Body of pancreas (tissue), 4 donors: ENCODE measurements around the gene PLCB1.
"Not testable (repeated sequence)": the region's sequence is repeated elsewhere in the genome, so short reads cannot be mapped to it uniquely, and the experiment has no call there.

Source experiments
- CTCF ChIP-seq, 7 experiments: fragments of 450-650 bp in 4 of 7; fragments of 200-600 bp in 3 of 7; sonication (generic) in 3 of 7; IDR thresholded peaks; one replicate each; pipeline ENCODE4 v1.5.1; 2016 to 2019; ENCODE audit warnings: antibody characterized with exemption in 7 of 7
- POLR2A ChIP-seq, 3 donors: fragments of 450-650 bp; IDR thresholded peaks; one replicate each; pipeline ENCODE4 v1.6.1; 2016; ENCODE audit warnings: antibody characterized with exemption in 3 of 3, mild to moderate bottlenecking in 2 of 3

DNA sequence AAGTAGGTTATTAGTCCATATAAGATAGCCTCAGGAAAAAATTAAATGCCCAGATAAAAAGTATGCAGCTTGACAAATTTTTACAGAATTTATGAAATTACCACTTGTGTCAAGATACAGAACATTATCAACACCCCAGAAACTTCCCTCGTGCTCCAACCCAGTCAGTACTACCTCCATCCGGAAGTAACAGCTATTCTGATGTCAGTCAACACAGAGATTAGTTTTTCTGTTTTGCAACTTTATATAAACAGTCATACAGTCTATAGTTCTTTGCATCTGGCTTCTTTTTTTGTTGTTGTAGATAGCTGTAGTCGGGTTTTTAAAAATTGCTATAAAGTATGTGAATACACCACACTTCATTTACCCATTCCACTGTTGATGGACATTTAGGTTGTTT, 721.1 kb downstream of the PLCB1 start:
- TF ChIP-seq CTCF, POLR2A (IDR thresholded peaks at IDR 0.05): not testable (repeated sequence)
